WTC11 (cell line): ENCODE measurements around the gene IL25. TPM values are rescaled to one million over a fixed set of nuclear protein-coding genes. Genes with fewer than 3 reads are reported as not detected.

Experiments used
- ATAC-seq: fragments of 200-7000 bp; cut with Tn5 transposase; 2 replicates; pipeline ENCODE4 v1.10.0; 2021; ENCODE audit warnings: mild to moderate bottlenecking, moderate library complexity
- CTCF ChIA-PET: fragments of 300-600 bp; sonication (Branson Sonifier 250); formaldehyde crosslinking; loops from one replicate; lab custom pipeline; 2021; ENCODE audit warnings: antibody characterized with exemption; lab: Charles Lee
- POLR2A ChIA-PET: fragments of 350-600 bp; sonication (Branson Sonifier 250); formaldehyde crosslinking; loops from one replicate; lab custom pipeline; 2021; ENCODE audit warnings: antibody characterized with exemption; lab: Charles Lee
- DNase-seq: peaks from one replicate; pipeline ENCODE4 v3.0.0; 2021; ENCODE audit warnings: low spot score
- H3K27ac Mint-ChIP-seq: 2 replicates; pipeline ENCODE4 v1.8.0; 2021; ENCODE audit warnings: mixed read lengths
- H3K27me3 Mint-ChIP-seq: 2 replicates; pipeline ENCODE4 v1.8.0; 2021; ENCODE audit warnings: low read depth, mild to moderate bottlenecking, moderate library complexity, mixed read lengths
- H3K36me3 Mint-ChIP-seq: 2 replicates; pipeline ENCODE4 v1.8.0; 2021; ENCODE audit warnings: mixed read lengths
- H3K4me1 Mint-ChIP-seq: 2 replicates; pipeline ENCODE4 v1.8.0; 2022; ENCODE audit warnings: mixed read lengths
- H3K4me3 Mint-ChIP-seq: 2 replicates; pipeline ENCODE4 v1.8.0; 2021; ENCODE audit warnings: mild to moderate bottlenecking, moderate library complexity, mixed read lengths
- H3K9me3 Mint-ChIP-seq: 2 replicates; pipeline ENCODE4 v1.8.0; 2021; ENCODE audit warnings: mixed read lengths
- AR ChIP-seq: fragments of 250-450 bp; sonication (Bioruptor Pico); IDR thresholded peaks from 2 replicates; pipeline ENCODE4 v1.9.0; 2021; ENCODE audit warnings: mild to moderate bottlenecking
- ARID4B ChIP-seq: sonication (generic); formaldehyde crosslinking; IDR thresholded peaks from 2 replicates; pipeline ENCODE4 v1.8.0; 2023; ENCODE audit warnings: missing genetic modification reagents, mild to moderate bottlenecking, borderline replicate concordance
- CREB1 ChIP-seq: sonication (generic); formaldehyde crosslinking; IDR thresholded peaks from 2 replicates; pipeline ENCODE4 v1.8.0; 2023; ENCODE audit warnings: mild to moderate bottlenecking, missing genetic modification reagents
- E2F5 ChIP-seq: sonication (generic); formaldehyde crosslinking; IDR thresholded peaks from 2 replicates; pipeline ENCODE4 v1.8.1; 2022; ENCODE audit warnings: mild to moderate bottlenecking, moderate library complexity, missing genetic modification reagents
- GTF2I ChIP-seq: fragments of 250-450 bp; sonication (Bioruptor Pico); conservative IDR thresholded peaks from 2 replicates; pipeline ENCODE4 v1.4.0; 2021; ENCODE audit warnings: mild to moderate bottlenecking
- MLX ChIP-seq: sonication (generic); formaldehyde crosslinking; IDR thresholded peaks from 2 replicates; pipeline ENCODE4 v1.8.1; 2023; ENCODE audit warnings: mild to moderate bottlenecking, missing genetic modification reagents, moderate library complexity
- NFE2L1 ChIP-seq: sonication (generic); formaldehyde crosslinking; IDR thresholded peaks from 2 replicates; pipeline ENCODE4 v1.8.1; 2023; ENCODE audit warnings: missing genetic modification reagents
- OVOL2 ChIP-seq: fragments of 250-450 bp; sonication (Bioruptor Pico); IDR thresholded peaks from 2 replicates; pipeline ENCODE4 v1.9.0; 2021; ENCODE audit warnings: mild to moderate bottlenecking, borderline replicate concordance
- PREB ChIP-seq: sonication (generic); formaldehyde crosslinking; IDR thresholded peaks from 2 replicates; pipeline ENCODE4 v1.8.1; 2022; ENCODE audit warnings: mild to moderate bottlenecking, missing genetic modification reagents, moderate library complexity, borderline replicate concordance
- PRRX2 ChIP-seq: fragments of 250-450 bp; sonication (Bioruptor Pico); IDR thresholded peaks from 2 replicates; pipeline ENCODE4 v1.8.0; 2021; ENCODE audit warnings: mild to moderate bottlenecking
- RELA ChIP-seq: sonication (generic); formaldehyde crosslinking; IDR thresholded peaks from 2 replicates; pipeline ENCODE4 v1.8.1; 2022; ENCODE audit warnings: missing genetic modification reagents, mild to moderate bottlenecking, borderline replicate concordance
- ZBTB21 ChIP-seq: sonication (generic); formaldehyde crosslinking; IDR thresholded peaks from 2 replicates; pipeline ENCODE4 v1.8.1; 2023; ENCODE audit warnings: mild to moderate bottlenecking, missing genetic modification reagents, borderline replicate concordance
- ZNF532 ChIP-seq: fragments of 250-450 bp; sonication (Bioruptor Pico); IDR thresholded peaks from 2 replicates; pipeline ENCODE4 v1.9.0; 2021; ENCODE audit warnings: mild to moderate bottlenecking, borderline replicate concordance
- ZSCAN18 ChIP-seq: fragments of 250-450 bp; sonication (Bioruptor Pico); IDR thresholded peaks from 2 replicates; pipeline ENCODE4 v2.1.2; 2022; ENCODE audit warnings: mild to moderate bottlenecking, moderate library complexity
- total RNA-seq: library from RNA; stranded (reverse); gene quantifications from 3 replicates; pipeline ENCODE4 v1.2.3, GENCODE V29; 2021

IL25 gene
- total RNA-seq, 1 experiment from 2014 or later: 0.24 TPM

GRCh38 chr14:23409475-23409874 lies 36.9 kb downstream of the IL25 start:
- CTCF ChIA-PET: no interaction called here
- POLR2A ChIA-PET: no interaction called here

GRCh38 chr14:23409966-23410635 lies 37.5 kb downstream of the IL25 start:
- CTCF ChIA-PET: interaction anchor here (1.1 to 2.2 kb wide), 2 partner anchors 30 to 149 kb away, joined by 4 to 11 read pairs; no protein-coding TSS in a partner anchor
- Mint-ChIP-seq H3K4me3 (no peak overlapping the region), H3K36me3 (no peaks in the 10 kb centered on the region), H3K27ac (no peak overlapping the region), H3K4me1 (no peaks in the 10 kb centered on the region; the same call in 1 of the 2 replicates), H3K27me3 (peaks cover 20% of the 10 kb centered on the region), H3K9me3 (no peaks in the 10 kb centered on the region)
- DNase-seq (no peak), ATAC-seq (no peak)
- POLR2A ChIA-PET: no interaction called here
- TF ChIP-seq ARID4B (CRISPR knock-in tag) (no peak), CREB1 (CRISPR knock-in tag) (no peak), RELA (CRISPR knock-in tag) (no peak), NFE2L1 (CRISPR knock-in tag) (no peak), PRRX2 (CRISPR knock-in tag) (no peak), E2F5 (no peak), ZNF532 (no peak), MLX (CRISPR knock-in tag) (no peak), ZSCAN18 (CRISPR knock-in tag) (no peak)

More at GRCh38 chr14:23409475-23409874, 36.9 kb downstream of the IL25 start:
- Mint-ChIP-seq H3K4me1 (no peaks in the 10 kb centered on the region; the same call in 1 of the 2 replicates), H3K4me3 (no peak overlapping the region), H3K9me3 (no peaks in the 10 kb centered on the region), H3K36me3 (no peaks in the 10 kb centered on the region), H3K27ac (no peak overlapping the region), H3K27me3 (peaks cover 21% of the 10 kb centered on the region)
- ATAC-seq (no peak), DNase-seq (no peak)
- TF ChIP-seq PREB (CRISPR knock-in tag): no peak
- TF ChIP-seq GTF2I (CRISPR knock-in tag): no peak
- TF ChIP-seq ZBTB21: no peak
- no peak for TF ChIP-seq AR (CRISPR knock-in tag)
- TF ChIP-seq OVOL2 (CRISPR knock-in tag): no peak
